K562 (cell line): ENCODE data around the gene AAMP. TPM values are rescaled to one million over a fixed set of nuclear protein-coding genes. Genes with fewer than 3 reads are reported as not detected.

Experiments
- ATAC-seq: fragments of 200-7000 bp; cut with Tn5 transposase; 3 replicates; pipeline ENCODE4 v1.9.1; 2020; ENCODE audit warnings: moderate library complexity
- BruUV-seq: library from RNA; stranded (reverse); fragments of 400-500 nt; replicated peaks from 2 replicates; lab custom pipeline; 2021; lab: Mats Ljungman, UMichigan
- CTCF ChIA-PET: fragments of 300-600 bp; formaldehyde crosslinking; extraction: SDS; loops from one replicate; lab custom pipeline; 2021; ENCODE audit warnings: low intra/inter-chr PET ratio; lab: Yijun Ruan, JAX
- POLR2A ChIA-PET: fragments of 300-600, 350-650 bp; sonication (Branson Sonifier 250); formaldehyde crosslinking; extraction: SDS; loops from one replicate; lab custom pipeline; 2021; ENCODE audit warnings: antibody characterized with exemption, inconsistent platforms; lab: Yijun Ruan, JAX
- DNase-seq, 4 experiments: peaks; one replicate each; pipeline versions ENCODE4 v3.0.0 to v3.0.0-alpha.2; 2011 to 2018; ENCODE audit warnings: low spot score in 3 of 4, mixed read lengths in 3 of 4; ENCODE audit errors: extremely low read depth in 1 of 4
- FAIRE-seq: peaks from 2 replicates; lab custom pipeline; 2011; peaks lifted over from hg19 to GRCh38; lab: Jason Lieb, UNC
- H2AFZ ChIP-seq: 2 replicates; pipeline ENCODE4 v1.6.0; 2011; ENCODE audit warnings: low read depth, low read length, control low read depth, inconsistent platforms
- H3K27ac ChIP-seq: fragments of 200-600 bp; 3 replicates; pipeline ENCODE4 v1.8.0; 2011; ENCODE audit warnings: low read depth, mild to moderate bottlenecking, control low read depth, inconsistent platforms, low read length, moderate library complexity, mixed read lengths; ENCODE audit errors: extremely low read depth
- H3K27me3 ChIP-seq, 2 experiments: fragments of 300-600 bp in 1 of 2; 2 replicates in 1 of 2; 3 replicates in 1 of 2; pipeline versions ENCODE4 v1.6.0 to v1.8.0; 2011; ENCODE audit warnings: inconsistent platforms in 2 of 2, low read length in 2 of 2, mild to moderate bottlenecking in 1 of 2, mixed read lengths in 1 of 2, moderate library complexity in 1 of 2; ENCODE audit not compliant: control insufficient read depth in 2 of 2, insufficient read depth in 2 of 2
- H3K36me3 ChIP-seq: fragments of 300-600 bp; 3 replicates; pipeline ENCODE4 v1.8.0; 2011; ENCODE audit warnings: mild to moderate bottlenecking, low read length, inconsistent platforms; ENCODE audit not compliant: control insufficient read depth, insufficient read depth
- H3K4me1 ChIP-seq, 2 experiments: fragments of 200-600 bp in 1 of 2; replicated peaks in 1 of 2; 2 replicates in 1 of 2; 3 replicates in 1 of 2; pipeline versions ENCODE4 v1.5.1 to v1.8.0; 2011; ENCODE audit warnings: inconsistent platforms in 2 of 2, low read length in 2 of 2, mild to moderate bottlenecking in 1 of 2, mixed read lengths in 1 of 2, moderate library complexity in 1 of 2; ENCODE audit not compliant: control insufficient read depth in 2 of 2, insufficient read depth in 2 of 2
- H3K4me2 ChIP-seq: 2 replicates; pipeline ENCODE4 v1.6.1; 2011; ENCODE audit warnings: low read length, control low read depth, inconsistent platforms, mixed read lengths; ENCODE audit not compliant: insufficient read depth
- H3K4me3 ChIP-seq: fragments of 200-600 bp; sonication (generic), shearing (Covaris generic); 2 replicates; pipeline ENCODE4 v1.5.1; 2016; ENCODE audit warnings: control low read depth, inconsistent platforms
- H3K79me2 ChIP-seq: fragments of 200-600 bp; 3 replicates; pipeline ENCODE4 v1.8.0; 2011; ENCODE audit warnings: low read length, inconsistent platforms; ENCODE audit not compliant: control insufficient read depth, insufficient read depth
- H3K9ac ChIP-seq, 2 experiments: 2 replicates each; pipeline versions ENCODE4 v1.6.0 to v1.6.1; 2011; ENCODE audit warnings: low read depth in 2 of 2, low read length in 2 of 2, control low read depth in 1 of 2, inconsistent platforms in 1 of 2, mild to moderate bottlenecking in 1 of 2, mixed read lengths in 1 of 2; ENCODE audit not compliant: insufficient read depth in 1 of 2
- H3K9me1 ChIP-seq: one replicate; pipeline ENCODE4 v1.6.0; 2011; ENCODE audit warnings: inconsistent platforms, mild to moderate bottlenecking, low read length, moderate library complexity; ENCODE audit not compliant: control insufficient read depth, insufficient read depth
- H3K9me3 ChIP-seq: replicated peaks from 2 replicates; pipeline ENCODE4 v1.5.1; 2011; ENCODE audit warnings: low read depth, low read length, inconsistent platforms; ENCODE audit not compliant: control insufficient read depth, insufficient read depth
- H4K20me1 ChIP-seq: replicated peaks from 2 replicates; pipeline ENCODE4 v1.6.1; 2011; ENCODE audit warnings: low read length, inconsistent platforms, mixed read lengths; ENCODE audit not compliant: control insufficient read depth, insufficient read depth
- MEF2A ChIP-seq: IDR thresholded peaks from 2 replicates; pipeline ENCODE4 v1.6.1; 2011; ENCODE audit warnings: low read depth, mild to moderate bottlenecking, low read length, moderate library complexity; ENCODE audit not compliant: control insufficient read depth
- MEIS2 ChIP-seq: fragments of 450-650 bp; IDR thresholded peaks from 2 replicates; pipeline ENCODE4 v1.6.1; 2014; ENCODE audit warnings: mild to moderate bottlenecking; ENCODE audit not compliant: partially characterized antibody
- MYNN ChIP-seq, 2 experiments: sonication (generic); formaldehyde crosslinking in 1 of 2; IDR thresholded peaks; 2 replicates each; pipeline versions ENCODE4 v1.5.0 to v1.6.1; 2016 to 2020; ENCODE audit warnings: antibody characterized with exemption in 1 of 2, missing genetic modification reagents in 1 of 2
- PHB2 ChIP-seq: fragments of 450-650 bp; IDR thresholded peaks from 2 replicates; pipeline ENCODE4 v1.6.1; 2017; ENCODE audit warnings: low read depth
- POLR2G ChIP-seq: fragments of 200-400 bp; formaldehyde crosslinking; IDR thresholded peaks from 2 replicates; pipeline ENCODE4 v1.6.1; 2017; ENCODE audit warnings: low read depth, mild to moderate bottlenecking, antibody characterized with exemption, low read length, moderate library complexity
- TEAD1 ChIP-seq, 2 experiments: fragments of 450-650 bp in 1 of 2; sonication (generic) in 1 of 2; formaldehyde crosslinking; IDR thresholded peaks; 2 replicates each; pipeline versions ENCODE4 v1.4.0 to v1.8.0; 2020 to 2022; ENCODE audit warnings: mild to moderate bottlenecking in 2 of 2, missing genetic modification reagents in 1 of 2
- ZNF174 ChIP-seq: fragments of 250-450 bp; sonication (Bioruptor Pico); IDR thresholded peaks from 2 replicates; pipeline ENCODE4 v1.4.0; 2020; ENCODE audit warnings: mild to moderate bottlenecking
- ZNF282 ChIP-seq: sonication (generic); formaldehyde crosslinking; IDR thresholded peaks from 2 replicates; pipeline ENCODE4 v1.8.1; 2023; ENCODE audit warnings: missing genetic modification reagents
- WGBS: fragments of 100-300 bp; shearing (Covaris generic); methylation state at CpG from one replicate; pipeline ENCODE4 v1.1.6; 2016; ENCODE audit warnings: low coverage, mixed read lengths; ENCODE audit not compliant: insufficient coverage; ENCODE audit errors: missing lambda C conversion rate; 5-methylcytosine and 5-hydroxymethylcytosine counted together
- in situ Hi-C: fragments of 300-500 bp; cut with MboI; formaldehyde crosslinking; loops from 4 replicates; pipeline ENCODE4 v1.15.0; 2018; ENCODE audit warnings: inconsistent platforms, mixed read lengths
- intact Hi-C: fragments of 100-400 bp; cut with micrococcal nuclease; formaldehyde crosslinking; loops from 2 replicates; pipeline ENCODE4 v1.14.2; 2022
- polyA plus RNA-seq, 8 experiments: library from polyadenylated mRNA; depleted of rRNA in 4 of 8; stranded (reverse) in 5 of 8; unstranded in 3 of 8; fragments of >200 nt; fragmentation: Nextera tagmentation in 2 of 8; fragmentation: Illumina TruSeq in 1 of 8; extraction: Ambion mirVana in 2 of 8; extraction: Trizol in 1 of 8; gene quantifications; 2 replicates each; pipeline versions ENCODE4 v1.2.1 to v1.2.3, GENCODE V29; 2011 to 2014; ENCODE audit warnings: inconsistent platforms in 1 of 8, missing spikeins in 1 of 8
- total RNA-seq, 7 experiments: library from RNA; depleted of rRNA in 6 of 7; stranded (reverse); fragments of >200 nt in 6 of 7; fragmentation: Illumina TruSeq in 2 of 7; extraction: Trizol in 2 of 7; gene quantifications; 2 replicates each; pipeline versions ENCODE4 v1.2.1 to v1.2.3, GENCODE V29; 2011 to 2021; ENCODE audit warnings: low replicate concordance in 1 of 7
- TF ChIP-seq, protein P1 (sequence below): sonication (generic); formaldehyde crosslinking; IDR thresholded peaks from 2 replicates; pipeline ENCODE4 v1.9.0; 2022; ENCODE audit warnings: mild to moderate bottlenecking, missing genetic modification reagents
- TF ChIP-seq, protein P2 (sequence below), 2 experiments: IDR thresholded peaks in 1 of 2; conservative IDR thresholded peaks in 1 of 2; 2 replicates each; pipeline ENCODE4 v1.6.1; 2016; ENCODE audit warnings: low read depth in 2 of 2, mild to moderate bottlenecking in 1 of 2, missing compliant biosample characterization in 1 of 2, missing genetic modification characterization in 1 of 2, moderate library complexity in 1 of 2
- TF ChIP-seq, protein P3 (sequence below): fragments of 450-650 bp; IDR thresholded peaks from 2 replicates; pipeline ENCODE4 v1.6.1; 2016
- TF ChIP-seq, protein P4 (sequence below): fragments of 250-450 bp; sonication (Bioruptor Pico); IDR thresholded peaks from 2 replicates; pipeline ENCODE4 v1.8.0; 2022; ENCODE audit warnings: inconsistent platforms, mild to moderate bottlenecking, moderate library complexity, borderline replicate concordance

The AAMP gene
- total and polyA plus RNA-seq, 9 of the 15 experiments (the other 6 are each of a cell fraction or from before 2014, with no cell fraction given) = 5.7 to 197 (median 94.1) TPM

DNA sequence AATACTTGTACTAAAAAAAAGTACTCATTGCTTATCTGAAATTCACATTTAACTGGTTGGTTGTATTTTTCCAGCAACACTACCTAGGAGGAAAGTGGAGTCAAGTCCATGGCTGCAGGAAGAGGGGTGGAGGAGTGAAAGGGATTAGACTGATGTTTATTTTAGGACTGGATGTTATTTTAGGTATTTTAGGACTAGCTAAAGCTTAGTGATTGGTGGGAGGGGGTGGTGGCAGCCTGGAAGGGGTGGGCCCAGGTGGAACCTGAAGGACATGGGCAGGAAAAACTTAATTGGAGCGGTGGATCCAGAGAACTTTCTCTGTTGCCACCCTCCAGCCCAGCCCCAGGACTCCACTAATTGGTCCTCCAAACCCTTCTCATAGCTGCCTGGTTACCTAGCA, 26.3 kb upstream of the AAMP start (continued):
- TF ChIP-seq, protein P1, sequence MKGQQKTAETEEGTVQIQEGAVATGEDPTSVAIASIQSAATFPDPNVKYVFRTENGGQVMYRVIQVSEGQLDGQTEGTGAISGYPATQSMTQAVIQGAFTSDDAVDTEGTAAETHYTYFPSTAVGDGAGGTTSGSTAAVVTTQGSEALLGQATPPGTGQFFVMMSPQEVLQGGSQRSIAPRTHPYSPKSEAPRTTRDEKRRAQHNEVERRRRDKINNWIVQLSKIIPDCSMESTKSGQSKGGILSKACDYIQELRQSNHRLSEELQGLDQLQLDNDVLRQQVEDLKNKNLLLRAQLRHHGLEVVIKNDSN (CRISPR knock-in tag) = no peak

DNA sequence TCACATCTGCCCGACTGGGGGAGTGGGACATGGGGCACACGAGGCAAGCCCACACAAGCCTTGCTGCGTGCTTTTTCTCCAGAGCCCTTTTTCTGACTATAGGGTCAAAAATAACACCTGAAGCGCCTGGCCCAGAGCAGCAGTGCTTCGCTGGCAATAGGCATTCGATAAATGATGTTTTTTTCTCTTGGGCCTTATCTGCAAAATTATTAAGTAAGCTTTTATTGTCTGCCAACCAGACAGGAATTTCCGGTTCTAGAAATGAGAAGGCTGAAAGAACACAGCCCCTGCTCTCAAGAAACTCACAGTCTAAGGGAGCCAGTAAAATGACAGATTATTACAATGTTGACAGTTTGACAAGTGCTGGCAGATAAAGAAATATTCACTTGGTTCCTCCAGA, 25.1 kb upstream of the AAMP start:
- CTCF ChIA-PET = no interaction called here
- POLR2A ChIA-PET = interaction anchor here (2.2 kb wide), 1 partner anchor 99 kb away, joined by 8 read pairs; no protein-coding TSS in a partner anchor
- peaks cover 6% of the 10 kb centered on the region; the same call in 2 of the 3 replicates for H3K36me3 ChIP-seq
- FAIRE-seq (no peak), ATAC-seq (no peak), DNase-seq (no peak)
- in situ Hi-C loops = no loop called here
- WGBS = 78% methylated on average over 5 of the region's 7 CpGs
- H3K27me3 ChIP-seq = no peaks in the 10 kb centered on the region
- peaks cover 3% of the 10 kb centered on the region for H3K9me1 ChIP-seq
- peaks cover 28% of the 10 kb centered on the region for H3K79me2 ChIP-seq
- BruUV-seq = no TSS peak
- H3K27ac ChIP-seq = peak overlapping the region; percentile 34; the same call in 1 of the 3 replicates
- H3K4me3 ChIP-seq = no peak overlapping the region
- no peaks in the 10 kb centered on the region for H3K9me3 ChIP-seq
- peak overlapping the region; percentile 79 for H2AFZ ChIP-seq
- H3K4me1 ChIP-seq = peaks cover 32 to 40% of the 10 kb centered on the region in 2 experiments; a peak in 4 of 5 replicates
- no peak overlapping the region for H3K4me2 ChIP-seq
- H4K20me1 ChIP-seq = no peaks in the 10 kb centered on the region
- peak overlapping the region in 1 of 2 experiments; percentile 78; a peak in 2 of 4 replicates for H3K9ac ChIP-seq
- intact Hi-C loops = no loop called here
- TF ChIP-seq POLR2G (no peak), ZNF282 (CRISPR knock-in tag) (no peak), ZNF174 (no peak), MYNN (IDR thresholded peaks at IDR 0.05) (no peak), MYNN (CRISPR knock-in tag; IDR thresholded peaks at IDR 0.05) (no peak), TEAD1 (CRISPR knock-in tag; IDR thresholded peaks at IDR 0.05) (no peak), PHB2 (no peak), MEIS2 (peak; percentile 39), MEF2A (no peak)
- TF ChIP-seq, protein P2, sequence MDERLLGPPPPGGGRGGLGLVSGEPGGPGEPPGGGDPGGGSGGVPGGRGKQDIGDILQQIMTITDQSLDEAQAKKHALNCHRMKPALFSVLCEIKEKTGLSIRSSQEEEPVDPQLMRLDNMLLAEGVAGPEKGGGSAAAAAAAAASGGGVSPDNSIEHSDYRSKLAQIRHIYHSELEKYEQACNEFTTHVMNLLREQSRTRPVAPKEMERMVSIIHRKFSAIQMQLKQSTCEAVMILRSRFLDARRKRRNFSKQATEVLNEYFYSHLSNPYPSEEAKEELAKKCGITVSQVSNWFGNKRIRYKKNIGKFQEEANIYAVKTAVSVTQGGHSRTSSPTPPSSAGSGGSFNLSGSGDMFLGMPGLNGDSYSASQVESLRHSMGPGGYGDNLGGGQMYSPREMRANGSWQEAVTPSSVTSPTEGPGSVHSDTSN (CRISPR knock-in tag; IDR thresholded peaks at IDR 0.05; ENCODE audit: low read depth) = no peak
- TF ChIP-seq, protein P2 (tag; conservative IDR thresholded peaks at IDR 0.05; ENCODE audit: low read depth) = 0 out of 2 replicates have a peak, but pooled peaks have one; percentile 26
- TF ChIP-seq, protein P3, sequence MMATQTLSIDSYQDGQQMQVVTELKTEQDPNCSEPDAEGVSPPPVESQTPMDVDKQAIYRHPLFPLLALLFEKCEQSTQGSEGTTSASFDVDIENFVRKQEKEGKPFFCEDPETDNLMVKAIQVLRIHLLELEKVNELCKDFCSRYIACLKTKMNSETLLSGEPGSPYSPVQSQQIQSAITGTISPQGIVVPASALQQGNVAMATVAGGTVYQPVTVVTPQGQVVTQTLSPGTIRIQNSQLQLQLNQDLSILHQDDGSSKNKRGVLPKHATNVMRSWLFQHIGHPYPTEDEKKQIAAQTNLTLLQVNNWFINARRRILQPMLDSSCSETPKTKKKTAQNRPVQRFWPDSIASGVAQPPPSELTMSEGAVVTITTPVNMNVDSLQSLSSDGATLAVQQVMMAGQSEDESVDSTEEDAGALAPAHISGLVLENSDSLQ = peak; percentile 22; the same call in 1 of the 2 replicates
- TF ChIP-seq, protein P4, sequence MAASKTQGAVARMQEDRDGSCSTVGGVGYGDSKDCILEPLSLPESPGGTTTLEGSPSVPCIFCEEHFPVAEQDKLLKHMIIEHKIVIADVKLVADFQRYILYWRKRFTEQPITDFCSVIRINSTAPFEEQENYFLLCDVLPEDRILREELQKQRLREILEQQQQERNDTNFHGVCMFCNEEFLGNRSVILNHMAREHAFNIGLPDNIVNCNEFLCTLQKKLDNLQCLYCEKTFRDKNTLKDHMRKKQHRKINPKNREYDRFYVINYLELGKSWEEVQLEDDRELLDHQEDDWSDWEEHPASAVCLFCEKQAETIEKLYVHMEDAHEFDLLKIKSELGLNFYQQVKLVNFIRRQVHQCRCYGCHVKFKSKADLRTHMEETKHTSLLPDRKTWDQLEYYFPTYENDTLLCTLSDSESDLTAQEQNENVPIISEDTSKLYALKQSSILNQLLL (CRISPR knock-in tag) = no peak
